ENCODE data around the gene STEEP1.
"Not testable (repeated sequence)": the region's sequence is repeated elsewhere in the genome, so short reads cannot be mapped to it uniquely, and the experiment has no call there.

Gene STEEP1

DNA sequence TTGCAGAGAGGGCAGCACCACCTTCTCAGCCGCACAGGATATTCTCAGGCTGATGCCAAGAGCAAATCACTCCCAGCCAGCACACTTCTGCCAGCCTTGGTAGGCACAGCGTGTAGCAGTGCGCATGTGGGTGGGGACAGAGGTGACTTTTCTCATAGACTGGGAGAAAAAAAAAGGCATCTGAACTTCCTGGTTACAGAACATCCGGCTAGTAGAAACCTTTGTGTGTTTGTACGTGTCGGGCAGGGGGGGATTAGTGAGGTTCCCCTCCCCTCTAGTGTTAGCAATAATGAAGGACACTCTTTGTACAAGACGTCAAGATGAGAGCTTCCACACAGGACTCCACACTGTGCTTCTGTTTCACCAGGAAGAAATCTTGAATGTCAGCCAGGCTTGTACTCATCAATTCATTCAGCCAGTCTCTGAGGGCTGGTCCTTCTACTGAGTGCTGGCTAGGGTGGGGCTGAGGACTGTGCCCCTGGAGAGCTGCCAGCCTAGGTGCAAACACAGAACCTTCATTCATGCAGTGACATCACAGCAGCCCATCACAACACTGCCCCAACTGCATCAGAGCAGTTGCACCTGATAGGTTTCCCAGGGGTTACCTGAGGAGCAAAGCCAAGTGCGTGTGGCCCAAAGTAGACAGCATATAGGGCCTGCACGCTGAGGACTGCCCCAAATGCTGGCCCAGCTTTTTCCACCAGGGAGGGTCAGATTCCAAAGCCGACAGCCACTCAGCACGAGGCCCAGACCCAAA lies 62.3 kb downstream of the STEEP1 start:
- no peaks in the 10 kb centered on the region for H3K27me3 ChIP-seq (ENCODE audit: control insufficient read depth in 1 of 2, insufficient read depth in 2 of 2, low read length in 2 of 2)
- H3K4me1 ChIP-seq (ENCODE audit: control insufficient read depth in 1 of 2, insufficient read depth in 2 of 2, low read length in 2 of 2), result peaks cover 15 to 25% of the 10 kb centered on the region in 2 donors
- H3K36me3 ChIP-seq (ENCODE audit: control insufficient read depth in 1 of 2, insufficient read depth in 2 of 2, low read length in 2 of 2), result no peaks in the 10 kb centered on the region
- peak overlapping the region; percentile 89 for H3K27ac ChIP-seq (ENCODE audit: low read depth, low read length)
- no peak overlapping the region for H3K4me3 ChIP-seq (ENCODE audit: low read depth in 1 of 2, low read length in 2 of 2)
- peak overlapping the region; percentile 51 to 65 for H3K9ac ChIP-seq (ENCODE audit: low read depth in 1 of 2, low read length in 2 of 2)
- no peaks in the 10 kb centered on the region for H3K9me3 ChIP-seq (ENCODE audit: control insufficient read depth in 1 of 2, low read length in 2 of 2)

DNA sequence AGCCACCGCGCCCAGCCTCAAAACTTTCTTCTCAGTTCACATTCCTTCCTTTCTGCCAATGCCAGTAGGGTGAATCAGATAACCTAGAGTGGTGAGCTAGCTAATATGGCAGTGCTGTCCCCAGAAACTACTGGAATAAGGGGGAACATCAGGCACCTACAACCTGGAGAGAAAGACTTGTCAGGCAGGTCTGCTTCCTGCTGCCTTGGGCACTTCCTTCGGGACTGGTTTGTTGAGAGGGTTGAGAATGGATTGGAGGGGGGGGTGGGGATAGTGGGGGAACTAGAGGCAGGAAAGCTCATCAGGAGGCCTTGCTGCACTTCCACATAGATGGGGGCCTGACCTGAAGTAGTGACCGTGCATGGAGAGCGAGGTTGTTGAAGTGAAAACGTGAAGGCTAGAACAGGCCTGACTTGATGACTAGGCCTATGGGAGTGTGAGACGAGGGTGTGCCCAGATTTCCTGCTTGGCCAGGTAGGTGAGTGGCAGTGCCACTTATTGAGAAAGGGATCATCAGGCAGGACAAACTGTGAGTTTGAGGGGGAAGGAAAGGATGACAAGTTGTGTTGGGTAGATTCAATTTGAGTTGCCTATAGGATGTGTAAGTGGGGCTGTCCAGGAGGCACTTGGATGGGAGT lies 63.6 kb downstream of the STEEP1 start:
- peaks cover 15 to 25% of the 10 kb centered on the region in 2 donors for H3K4me1 ChIP-seq (ENCODE audit: control insufficient read depth in 1 of 2, insufficient read depth in 2 of 2, low read length in 2 of 2)
- peak overlapping the region; percentile 89 for H3K27ac ChIP-seq (ENCODE audit: low read depth, low read length)
- peak overlapping the region; percentile 51 to 65 for H3K9ac ChIP-seq (ENCODE audit: low read depth in 1 of 2, low read length in 2 of 2)
- H3K4me3 ChIP-seq (ENCODE audit: low read depth in 1 of 2, low read length in 2 of 2), result no peak overlapping the region
- H3K9me3 ChIP-seq (ENCODE audit: control insufficient read depth in 1 of 2, low read length in 2 of 2), result no peaks in the 10 kb centered on the region
- no peaks in the 10 kb centered on the region for H3K27me3 ChIP-seq (ENCODE audit: control insufficient read depth in 1 of 2, insufficient read depth in 2 of 2, low read length in 2 of 2)
- H3K36me3 ChIP-seq (ENCODE audit: control insufficient read depth in 1 of 2, insufficient read depth in 2 of 2, low read length in 2 of 2), result no peaks in the 10 kb centered on the region

DNA sequence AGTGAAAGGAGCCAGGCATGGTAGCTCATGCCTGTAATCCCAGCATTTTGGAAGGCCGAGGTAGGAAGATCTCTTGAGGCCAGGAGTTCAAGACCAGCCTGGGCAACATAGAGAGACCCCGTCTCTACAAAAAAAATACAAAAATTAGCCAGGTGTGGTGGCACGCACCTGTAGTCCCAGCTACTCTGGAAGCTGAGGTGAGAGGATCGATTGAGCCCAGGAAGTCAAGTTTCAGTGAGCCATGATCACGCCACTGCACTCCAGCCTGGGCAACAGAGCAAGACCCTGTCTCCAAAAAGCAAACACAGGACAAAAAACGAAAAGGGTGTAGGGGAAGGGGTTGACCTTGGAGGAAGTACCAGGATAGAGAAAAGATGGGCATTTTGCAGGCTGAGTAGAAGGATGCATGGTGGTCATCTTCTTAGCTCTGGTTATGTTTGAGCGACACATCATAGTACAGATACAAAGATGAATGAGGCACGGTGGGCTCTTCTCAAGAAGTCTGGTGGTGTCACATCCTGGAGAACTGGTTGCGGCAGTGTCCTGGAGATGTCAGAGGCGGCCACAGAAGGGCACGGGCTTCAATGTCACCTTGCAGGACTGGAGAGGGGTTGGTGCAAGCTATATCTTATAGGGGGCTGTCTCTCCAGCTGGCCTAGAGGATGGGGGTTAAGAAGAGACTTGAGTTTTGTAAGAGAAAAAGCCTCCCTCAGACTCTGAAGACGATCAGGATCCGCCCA lies 65.0 kb downstream of the STEEP1 start:
- no peaks in the 10 kb centered on the region for H3K27me3 ChIP-seq (ENCODE audit: control insufficient read depth in 1 of 2, insufficient read depth in 2 of 2, low read length in 2 of 2)
- no peaks in the 10 kb centered on the region for H3K9me3 ChIP-seq (ENCODE audit: control insufficient read depth in 1 of 2, low read length in 2 of 2)
- H3K9ac ChIP-seq (ENCODE audit: low read depth in 1 of 2, low read length in 2 of 2), result peak overlapping the region in 1 of 2 donors; percentile 18
- H3K36me3 ChIP-seq (ENCODE audit: control insufficient read depth in 1 of 2, insufficient read depth in 2 of 2, low read length in 2 of 2), result no peaks in the 10 kb centered on the region
- H3K4me3 ChIP-seq (ENCODE audit: low read depth in 1 of 2, low read length in 2 of 2), result peak overlapping the region in 1 of 2 donors; percentile 15
- H3K27ac ChIP-seq (ENCODE audit: low read depth, low read length), result peak overlapping the region; percentile 62
- H3K4me1 ChIP-seq (ENCODE audit: control insufficient read depth in 1 of 2, insufficient read depth in 2 of 2, low read length in 2 of 2), result peaks cover 24 to 36% of the 10 kb centered on the region in 2 donors

DNA sequence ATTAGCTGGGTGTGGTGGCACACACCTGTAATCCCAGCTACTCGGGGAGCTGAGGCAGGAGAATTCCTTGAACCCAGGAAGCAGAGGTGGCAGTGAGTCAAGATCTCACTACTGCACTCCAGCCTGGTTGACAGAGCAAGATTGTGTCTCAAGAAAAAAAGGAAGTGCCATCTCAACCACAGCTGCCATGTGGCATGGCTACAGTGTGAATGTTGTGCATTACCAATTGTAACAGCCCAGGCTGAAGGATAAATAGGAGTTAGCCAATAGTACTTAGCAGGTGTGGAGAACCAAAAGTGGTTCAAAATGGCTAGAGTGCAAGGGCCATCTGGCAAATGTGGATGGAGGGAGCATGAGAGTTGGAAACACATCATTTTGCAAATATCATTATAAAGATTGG lies 68.0 kb downstream of the STEEP1 start:
- peak overlapping the region; percentile 0 for H3K27ac ChIP-seq (ENCODE audit: low read depth, low read length)
- peaks cover 13 to 25% of the 10 kb centered on the region in 2 donors for H3K4me1 ChIP-seq (ENCODE audit: control insufficient read depth in 1 of 2, insufficient read depth in 2 of 2, low read length in 2 of 2)
- H3K27me3 ChIP-seq (ENCODE audit: control insufficient read depth in 1 of 2, insufficient read depth in 2 of 2, low read length in 2 of 2), result no peaks in the 10 kb centered on the region
- H3K4me3 ChIP-seq (ENCODE audit: low read depth in 1 of 2, low read length in 2 of 2), result no peak overlapping the region
- no peak overlapping the region for H3K9ac ChIP-seq (ENCODE audit: low read depth in 1 of 2, low read length in 2 of 2)
- no peaks in the 10 kb centered on the region for H3K9me3 ChIP-seq (ENCODE audit: control insufficient read depth in 1 of 2, low read length in 2 of 2)
- H3K36me3 ChIP-seq (ENCODE audit: control insufficient read depth in 1 of 2, insufficient read depth in 2 of 2, low read length in 2 of 2), result no peaks in the 10 kb centered on the region

DNA sequence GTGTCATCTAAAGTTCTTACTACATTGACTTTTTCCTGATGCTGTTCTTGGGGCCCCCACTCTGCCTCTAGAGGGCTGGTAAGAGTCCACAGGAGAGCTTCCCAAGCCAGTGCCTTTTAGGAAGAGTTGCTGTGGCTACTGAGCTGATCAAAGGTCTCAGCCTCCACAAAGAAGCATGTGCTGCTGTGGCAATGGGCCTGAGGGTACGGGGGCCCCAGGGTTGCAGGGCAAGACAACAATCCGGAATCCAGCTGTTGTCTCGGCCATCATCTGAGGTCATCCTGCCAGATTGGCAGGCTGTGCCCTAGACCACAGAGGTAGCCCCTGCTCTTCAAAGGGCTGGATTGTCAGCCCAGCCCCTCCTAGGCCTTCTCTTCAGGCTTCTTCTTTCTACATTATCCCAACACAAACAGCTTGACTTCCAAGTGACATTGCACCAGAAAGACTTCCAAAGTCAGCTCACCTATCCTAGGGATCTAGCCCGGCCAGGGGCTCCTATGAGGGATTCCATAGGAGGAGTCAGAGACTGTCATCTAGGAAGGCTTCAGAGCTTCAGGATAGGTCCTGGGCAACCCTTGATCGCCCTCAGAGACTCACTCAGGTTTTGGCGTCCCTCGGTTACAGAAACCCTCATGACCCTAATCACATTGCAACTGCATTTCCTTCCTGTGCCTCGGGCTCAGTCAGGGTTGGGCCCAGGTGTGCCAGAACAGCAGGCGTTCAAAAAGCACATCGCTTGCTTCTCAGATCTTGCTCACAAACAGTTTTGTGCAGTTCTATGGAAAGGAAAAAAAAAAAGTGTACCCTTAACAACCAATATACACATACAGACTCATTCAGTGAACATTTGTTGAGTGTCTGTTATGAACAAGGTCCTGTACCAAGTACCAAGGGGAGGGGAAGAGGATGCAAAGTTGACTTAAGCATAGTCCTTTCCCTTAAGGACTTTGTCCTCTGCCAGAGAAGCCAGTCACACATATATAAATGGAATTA lies 69.2 kb downstream of the STEEP1 start:
- no peak overlapping the region for H3K4me3 ChIP-seq (ENCODE audit: low read depth in 1 of 2, low read length in 2 of 2)
- no peaks in the 10 kb centered on the region for H3K36me3 ChIP-seq (ENCODE audit: control insufficient read depth in 1 of 2, insufficient read depth in 2 of 2, low read length in 2 of 2)
- peak overlapping the region in 1 of 2 donors; percentile 59 for H3K9ac ChIP-seq (ENCODE audit: low read depth in 1 of 2, low read length in 2 of 2)
- H3K27me3 ChIP-seq (ENCODE audit: control insufficient read depth in 1 of 2, insufficient read depth in 2 of 2, low read length in 2 of 2), result no peaks in the 10 kb centered on the region
- peaks cover 9 to 17% of the 10 kb centered on the region in 2 donors for H3K4me1 ChIP-seq (ENCODE audit: control insufficient read depth in 1 of 2, insufficient read depth in 2 of 2, low read length in 2 of 2)
- H3K27ac ChIP-seq (ENCODE audit: low read depth, low read length), result peak overlapping the region; percentile 83
- no peaks in the 10 kb centered on the region for H3K9me3 ChIP-seq (ENCODE audit: control insufficient read depth in 1 of 2, low read length in 2 of 2)

DNA sequence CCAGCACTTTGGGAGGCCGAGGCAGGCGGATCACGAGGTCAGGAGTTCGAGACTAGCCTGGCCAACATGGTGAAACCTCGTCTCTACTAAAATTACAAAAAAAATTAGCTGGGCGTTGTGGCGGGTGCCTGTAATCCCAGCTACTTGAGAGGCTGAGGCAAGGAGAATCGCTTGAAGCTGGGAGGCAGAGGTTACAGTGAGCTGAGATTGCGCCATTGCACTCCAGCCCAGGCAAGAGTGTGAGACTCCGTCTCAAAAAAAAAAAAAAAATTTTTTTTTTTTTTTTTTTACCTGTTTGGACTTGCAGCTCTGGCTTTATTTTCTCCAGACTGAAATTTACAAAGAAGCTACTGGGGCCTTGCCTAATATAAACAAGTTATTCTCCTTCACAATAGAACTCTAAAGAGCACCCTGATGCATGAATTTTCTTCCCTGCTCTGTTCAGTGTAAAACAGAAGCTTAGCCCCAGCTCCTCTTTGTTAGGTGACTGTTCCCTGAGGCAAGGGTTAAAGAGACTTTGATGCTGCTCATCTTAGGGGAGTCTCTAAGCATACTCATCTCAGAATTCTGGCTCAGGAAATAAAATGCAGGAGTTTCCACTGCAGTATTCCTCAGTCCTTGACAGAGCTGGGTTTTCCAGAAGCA lies 71.2 kb downstream of the STEEP1 start:
- not testable (repeated sequence) for H3K9me3 ChIP-seq (ENCODE audit: control insufficient read depth in 1 of 2, low read length in 2 of 2); H3K27me3 ChIP-seq (ENCODE audit: control insufficient read depth in 1 of 2, insufficient read depth in 2 of 2, low read length in 2 of 2); H3K4me3 ChIP-seq (ENCODE audit: low read depth in 1 of 2, low read length in 2 of 2); H3K36me3 ChIP-seq (ENCODE audit: control insufficient read depth in 1 of 2, insufficient read depth in 2 of 2, low read length in 2 of 2)
- Histone ChIP-seq H3K9ac (ENCODE audit: low read depth in 1 of 2, low read length in 2 of 2) (peak overlapping the region in 1 of 2 donors; percentile 42), H3K4me1 (ENCODE audit: control insufficient read depth in 1 of 2, insufficient read depth in 2 of 2, low read length in 2 of 2) (peaks cover 9 to 12% of the 10 kb centered on the region in 2 donors), H3K27ac (ENCODE audit: low read depth, low read length) (peak overlapping the region; percentile 39)

DNA sequence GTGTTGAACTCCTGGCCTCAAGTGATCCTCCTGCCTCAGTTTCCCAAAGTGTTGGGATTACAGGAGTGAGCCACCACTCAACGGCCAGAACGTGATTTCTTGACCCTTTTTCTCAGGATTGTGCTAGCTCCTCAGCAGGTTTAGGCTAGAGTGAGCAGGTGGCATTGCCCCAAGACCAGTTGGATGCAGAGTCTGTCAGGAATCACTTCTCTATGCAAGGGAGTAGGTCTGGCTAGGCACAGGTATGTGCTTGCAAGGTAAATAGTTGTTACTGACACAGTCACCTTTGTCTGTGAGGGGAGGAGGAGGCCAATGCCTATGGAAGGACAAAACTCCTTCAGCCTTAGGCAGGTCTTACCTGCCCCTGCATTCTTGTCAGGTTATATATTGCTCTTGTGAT lies 72.7 kb downstream of the STEEP1 start:
- H3K9me3 ChIP-seq (ENCODE audit: control insufficient read depth in 1 of 2, low read length in 2 of 2), result no peaks in the 10 kb centered on the region
- no peak overlapping the region for H3K9ac ChIP-seq (ENCODE audit: low read depth in 1 of 2, low read length in 2 of 2)
- H3K27me3 ChIP-seq (ENCODE audit: control insufficient read depth in 1 of 2, insufficient read depth in 2 of 2, low read length in 2 of 2), result no peaks in the 10 kb centered on the region
- no peak overlapping the region for H3K27ac ChIP-seq (ENCODE audit: low read depth, low read length)
- peaks cover 9 to 12% of the 10 kb centered on the region in 2 donors for H3K4me1 ChIP-seq (ENCODE audit: control insufficient read depth in 1 of 2, insufficient read depth in 2 of 2, low read length in 2 of 2)
- H3K36me3 ChIP-seq (ENCODE audit: control insufficient read depth in 1 of 2, insufficient read depth in 2 of 2, low read length in 2 of 2), result no peaks in the 10 kb centered on the region
- no peak overlapping the region for H3K4me3 ChIP-seq (ENCODE audit: low read depth in 1 of 2, low read length in 2 of 2)

DNA sequence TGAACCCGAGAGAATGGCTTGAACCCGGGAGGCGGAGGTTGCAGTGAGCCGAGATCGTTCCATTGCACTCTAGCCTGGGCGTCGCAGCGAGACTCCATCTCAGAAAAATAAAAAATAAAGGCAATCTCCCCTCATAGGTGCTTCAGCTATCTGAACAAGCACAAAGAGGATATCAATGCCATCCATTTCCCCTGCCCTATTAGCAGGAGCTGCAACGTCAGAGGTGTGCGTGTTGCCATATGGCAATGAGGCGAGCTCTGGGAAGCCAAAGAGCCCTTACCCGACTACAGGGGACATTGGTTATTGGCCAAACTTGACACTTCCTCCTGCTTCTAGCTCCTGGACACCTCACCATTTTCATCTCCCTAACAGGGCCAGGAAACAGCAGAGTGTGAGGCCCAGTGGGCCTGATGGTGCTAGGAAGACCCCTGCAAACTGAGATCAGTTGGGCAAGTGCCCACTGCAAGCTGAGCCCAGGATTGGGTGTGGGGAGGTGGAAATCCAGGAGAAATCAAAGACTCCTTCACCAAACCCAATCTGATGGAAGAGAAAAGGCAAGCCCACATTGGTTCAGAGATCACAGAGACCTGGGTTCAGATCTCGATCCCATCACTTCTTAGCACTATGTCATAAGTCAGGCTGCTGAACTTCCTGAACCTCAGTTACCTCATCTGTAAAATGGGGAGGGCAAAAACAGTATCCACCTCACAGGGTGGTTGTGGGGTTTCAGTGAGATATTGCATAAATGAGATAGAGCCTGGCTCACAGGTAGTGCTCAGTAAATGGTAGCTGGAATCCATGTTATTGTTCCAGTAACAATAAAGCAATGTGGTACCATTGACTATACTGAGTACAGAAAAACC lies 75.8 kb downstream of the STEEP1 start:
- Histone ChIP-seq H3K36me3 (ENCODE audit: control insufficient read depth in 1 of 2, insufficient read depth in 2 of 2, low read length in 2 of 2) (no peaks in the 10 kb centered on the region), H3K9me3 (ENCODE audit: control insufficient read depth in 1 of 2, low read length in 2 of 2) (no peaks in the 10 kb centered on the region), H3K4me1 (ENCODE audit: control insufficient read depth in 1 of 2, insufficient read depth in 2 of 2, low read length in 2 of 2) (no peaks in the 10 kb centered on the region), H3K4me3 (ENCODE audit: low read depth in 1 of 2, low read length in 2 of 2) (no peak overlapping the region), H3K27ac (ENCODE audit: low read depth, low read length) (no peak overlapping the region), H3K27me3 (ENCODE audit: control insufficient read depth in 1 of 2, insufficient read depth in 2 of 2, low read length in 2 of 2) (no peaks in the 10 kb centered on the region), H3K9ac (ENCODE audit: low read depth in 1 of 2, low read length in 2 of 2) (no peak overlapping the region)
